Measurements from ENCODE around the gene SSU72. TPM values are rescaled to one million over a fixed set of nuclear protein-coding genes. Genes with fewer than 3 reads are reported as not detected.
"Not testable (repeated sequence)": the region's sequence is repeated elsewhere in the genome, so short reads cannot be mapped to it uniquely, and the experiment has no call there.

SSU72 gene
- polyA plus RNA-seq, 2 donors: 67.7 to 91.4 TPM

DNA sequence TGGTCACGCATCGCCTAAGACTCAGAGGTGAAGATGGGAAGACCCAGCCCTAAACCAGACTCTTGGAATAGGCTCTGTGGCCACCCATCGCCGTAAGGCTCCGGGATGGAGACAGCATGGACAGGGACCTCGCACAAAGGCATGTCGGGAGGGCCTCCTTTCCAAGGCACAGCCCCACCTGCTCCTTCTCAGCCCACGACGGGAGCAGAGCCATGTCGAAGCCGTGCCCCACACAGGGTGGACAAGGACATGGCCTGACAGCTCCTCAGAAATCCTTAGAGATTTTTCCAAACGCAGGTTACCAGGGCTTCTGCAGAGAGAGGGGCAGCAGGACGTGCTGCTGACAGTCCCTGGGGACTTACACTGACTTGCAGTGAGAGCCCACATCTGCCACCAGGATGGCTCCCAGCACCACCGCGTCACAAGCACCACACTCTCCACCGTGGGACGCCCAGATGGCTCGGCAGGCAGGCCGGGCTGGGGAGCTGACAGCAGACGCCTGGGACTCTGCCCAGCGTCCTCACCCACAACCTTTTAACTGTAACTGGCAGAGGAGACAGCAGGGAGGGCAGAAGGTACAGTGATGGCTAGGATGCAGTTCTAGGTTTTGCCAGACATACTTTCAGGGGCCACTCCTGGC lies 12.0 kb downstream of the SSU72 start:
- H3K4me1 ChIP-seq (ENCODE audit: control insufficient read depth in 2 of 2, insufficient read depth in 2 of 2, low read length in 1 of 2): peaks cover 5 to 6% of the 10 kb centered on the region in 2 donors
- no peak overlapping the region for H3K4me3 ChIP-seq (ENCODE audit: low read depth in 1 of 2, low read length in 2 of 2)
- 92 to 93% methylated on average over 21 of the region's 21 CpGs for WGBS, 2 donors
- no peak overlapping the region for H3K27ac ChIP-seq (ENCODE audit: low read depth in 2 of 2, low read length in 1 of 2)
- no peaks in the 10 kb centered on the region for H3K9me3 ChIP-seq (ENCODE audit: control insufficient read depth in 2 of 2, insufficient read depth in 1 of 2, low read depth in 1 of 2, low read length in 1 of 2)
- H3K36me3 ChIP-seq (ENCODE audit: control insufficient read depth in 2 of 2, insufficient read depth in 2 of 2, low read length in 1 of 2): peaks cover 15 to 27% of the 10 kb centered on the region in 2 donors
- H3K27me3 ChIP-seq (ENCODE audit: control insufficient read depth in 1 of 2, insufficient read depth in 2 of 2, low read length in 2 of 2): no peaks in the 10 kb centered on the region

DNA sequence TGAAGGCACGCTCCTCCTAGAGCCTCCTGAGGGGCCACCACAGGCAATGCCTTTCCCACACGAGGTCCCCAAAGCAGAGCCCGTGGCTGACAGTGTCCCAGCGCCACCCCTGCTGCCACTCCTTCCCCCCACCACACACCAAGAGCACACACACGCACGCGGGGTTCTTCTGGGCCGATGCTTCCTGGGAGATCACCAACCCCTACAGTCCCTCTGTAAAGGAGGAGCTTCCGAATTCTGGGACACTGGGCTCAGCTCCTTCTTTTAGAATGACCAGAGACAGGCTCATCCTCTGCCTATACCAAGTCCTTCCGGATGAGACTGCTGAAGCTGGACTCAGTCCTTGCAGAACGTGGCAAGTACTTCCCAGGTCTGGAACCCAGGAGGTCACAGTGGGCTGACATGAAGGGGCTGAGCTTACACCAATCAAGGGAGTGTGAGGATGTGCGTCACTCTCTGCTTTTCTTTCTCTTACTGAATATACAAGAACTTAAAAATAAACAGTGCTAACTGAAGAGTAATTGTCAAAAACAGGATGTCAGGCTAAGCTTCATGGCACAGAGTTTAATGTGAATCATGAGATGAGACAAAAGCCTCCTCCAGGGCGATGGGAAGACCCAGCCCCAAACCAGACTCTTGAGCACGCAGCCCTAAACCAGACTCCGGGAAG lies 12.7 kb downstream of the SSU72 start:
- Histone ChIP-seq H3K4me3 (ENCODE audit: low read depth in 1 of 2, low read length in 2 of 2) (no peak overlapping the region), H3K9me3 (ENCODE audit: control insufficient read depth in 2 of 2, insufficient read depth in 1 of 2, low read depth in 1 of 2, low read length in 1 of 2) (no peaks in the 10 kb centered on the region), H3K4me1 (ENCODE audit: control insufficient read depth in 2 of 2, insufficient read depth in 2 of 2, low read length in 1 of 2) (peaks cover 0 to 2% of the 10 kb centered on the region in 2 donors), H3K27ac (ENCODE audit: low read depth in 2 of 2, low read length in 1 of 2) (no peak overlapping the region), H3K36me3 (ENCODE audit: control insufficient read depth in 2 of 2, insufficient read depth in 2 of 2, low read length in 1 of 2) (peaks cover 15 to 25% of the 10 kb centered on the region in 2 donors), H3K27me3 (ENCODE audit: control insufficient read depth in 1 of 2, insufficient read depth in 2 of 2, low read length in 2 of 2) (no peaks in the 10 kb centered on the region)
- WGBS, 2 donors: 87 to 92% methylated on average over 15 of the region's 15 CpGs

DNA sequence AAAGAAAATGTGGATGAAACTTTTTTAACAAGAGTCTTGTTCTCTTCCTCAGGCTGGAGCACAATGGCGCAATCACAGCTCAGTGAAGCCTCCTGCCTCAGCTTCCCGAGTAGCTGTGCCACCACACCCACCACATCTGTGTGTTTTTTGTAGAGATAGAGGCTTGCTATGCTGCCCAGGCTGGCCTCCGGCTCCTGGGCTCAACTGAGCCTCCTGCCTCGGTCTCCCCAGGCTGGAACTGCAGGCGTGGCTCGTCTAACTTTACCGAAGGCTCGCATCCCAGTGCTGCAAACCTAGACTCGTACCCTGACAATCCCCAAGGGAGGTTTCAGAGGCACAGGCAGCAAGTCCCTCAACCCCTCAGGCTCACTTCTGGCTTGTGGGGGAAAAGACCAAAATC lies 14.5 kb downstream of the SSU72 start:
- Histone ChIP-seq H3K4me1 (ENCODE audit: control insufficient read depth in 2 of 2, insufficient read depth in 2 of 2, low read length in 1 of 2) (peaks cover 0 to 5% of the 10 kb centered on the region in 2 donors), H3K4me3 (ENCODE audit: low read depth in 1 of 2, low read length in 2 of 2) (no peak overlapping the region), H3K36me3 (ENCODE audit: control insufficient read depth in 2 of 2, insufficient read depth in 2 of 2, low read length in 1 of 2) (peaks cover 15 to 24% of the 10 kb centered on the region in 2 donors), H3K27me3 (ENCODE audit: control insufficient read depth in 1 of 2, insufficient read depth in 2 of 2, low read length in 2 of 2) (no peaks in the 10 kb centered on the region), H3K27ac (ENCODE audit: low read depth in 2 of 2, low read length in 1 of 2) (peak overlapping the region in 1 of 2 donors; percentile 79), H3K9me3 (ENCODE audit: control insufficient read depth in 2 of 2, insufficient read depth in 1 of 2, low read depth in 1 of 2, low read length in 1 of 2) (no peaks in the 10 kb centered on the region)
- 88 to 91% methylated on average over 9 of the region's 9 CpGs for WGBS, 2 donors

DNA sequence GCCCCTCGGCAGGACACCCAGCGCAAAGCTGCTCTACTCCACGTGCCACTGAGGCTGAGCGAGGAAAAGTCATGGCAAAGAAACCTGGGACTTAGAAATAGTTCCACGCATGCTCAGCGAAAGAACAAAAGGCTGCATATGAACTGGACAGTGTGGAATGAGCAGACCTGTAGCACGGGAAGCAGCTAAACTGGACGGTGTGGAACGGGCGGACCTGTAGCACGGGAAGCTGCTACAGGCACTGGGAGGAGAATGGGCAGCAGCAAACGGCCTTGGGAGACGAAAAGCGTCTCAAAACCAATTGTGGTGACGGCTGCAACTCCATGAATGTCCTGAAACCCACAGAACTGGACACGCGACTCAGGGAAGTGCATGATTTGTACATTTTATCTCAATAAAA lies 15.6 kb downstream of the SSU72 start:
- 71 to 76% methylated on average over 17 of the region's 17 CpGs for WGBS, 2 donors
- H3K4me3 ChIP-seq (ENCODE audit: low read depth in 1 of 2, low read length in 2 of 2): no peak overlapping the region
- H3K4me1 ChIP-seq (ENCODE audit: control insufficient read depth in 2 of 2, insufficient read depth in 2 of 2, low read length in 1 of 2): peaks cover 0 to 14% of the 10 kb centered on the region in 2 donors
- peaks cover 9 to 20% of the 10 kb centered on the region in 2 donors for H3K36me3 ChIP-seq (ENCODE audit: control insufficient read depth in 2 of 2, insufficient read depth in 2 of 2, low read length in 1 of 2)
- H3K27me3 ChIP-seq (ENCODE audit: control insufficient read depth in 1 of 2, insufficient read depth in 2 of 2, low read length in 2 of 2): no peaks in the 10 kb centered on the region
- no peaks in the 10 kb centered on the region for H3K9me3 ChIP-seq (ENCODE audit: control insufficient read depth in 2 of 2, insufficient read depth in 1 of 2, low read depth in 1 of 2, low read length in 1 of 2)
- peak overlapping the region; percentile 55 to 79 for H3K27ac ChIP-seq (ENCODE audit: low read depth in 2 of 2, low read length in 1 of 2)

DNA sequence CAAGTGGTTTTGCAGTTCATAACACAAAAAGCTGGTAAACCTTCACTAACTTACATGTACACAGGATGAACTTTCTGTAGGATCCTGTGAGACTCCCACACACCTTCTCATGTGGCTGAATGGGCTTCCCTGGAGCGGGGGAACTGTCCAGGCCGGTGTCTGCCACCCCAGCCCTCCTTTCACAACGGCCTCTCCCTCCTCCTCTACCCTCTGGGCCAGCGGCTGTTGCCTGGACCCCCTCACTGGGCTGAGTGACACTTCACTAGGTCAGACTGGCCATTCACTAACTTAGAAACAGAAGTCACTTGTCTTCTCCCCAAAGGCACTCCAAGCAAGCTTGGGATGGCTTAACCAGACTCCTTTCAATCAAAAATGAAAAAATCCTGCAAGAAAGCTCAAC lies 16.1 kb downstream of the SSU72 start:
- no peak overlapping the region for H3K4me3 ChIP-seq (ENCODE audit: low read depth in 1 of 2, low read length in 2 of 2)
- H3K9me3 ChIP-seq (ENCODE audit: control insufficient read depth in 2 of 2, insufficient read depth in 1 of 2, low read depth in 1 of 2, low read length in 1 of 2): no peaks in the 10 kb centered on the region
- WGBS, 2 donors: 68 to 74% methylated on average over 4 of the region's 4 CpGs
- H3K27ac ChIP-seq (ENCODE audit: low read depth in 2 of 2, low read length in 1 of 2): peak overlapping the region; percentile 55 to 79
- no peaks in the 10 kb centered on the region for H3K27me3 ChIP-seq (ENCODE audit: control insufficient read depth in 1 of 2, insufficient read depth in 2 of 2, low read length in 2 of 2)
- H3K36me3 ChIP-seq (ENCODE audit: control insufficient read depth in 2 of 2, insufficient read depth in 2 of 2, low read length in 1 of 2): peaks cover 7 to 20% of the 10 kb centered on the region in 2 donors
- H3K4me1 ChIP-seq (ENCODE audit: control insufficient read depth in 2 of 2, insufficient read depth in 2 of 2, low read length in 1 of 2): peaks cover 0 to 14% of the 10 kb centered on the region in 2 donors

DNA sequence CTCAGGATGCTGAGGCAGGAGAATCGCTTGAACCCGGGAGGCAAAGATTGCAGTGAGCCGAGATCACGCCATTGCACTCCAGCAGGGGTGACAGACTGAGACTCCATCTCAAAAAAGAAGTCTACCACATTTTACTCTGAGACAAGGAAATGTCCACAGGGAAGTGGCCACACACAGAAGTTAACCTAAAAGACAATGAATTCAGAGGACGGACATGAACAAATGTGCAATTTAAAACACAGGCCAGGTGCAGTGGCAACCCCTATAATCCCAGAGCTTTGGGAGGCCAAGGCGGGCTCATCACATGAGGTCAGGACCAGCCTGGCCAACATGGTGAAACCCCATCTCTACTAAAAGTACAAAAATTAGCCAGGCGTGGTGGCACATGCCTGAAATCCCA lies 17.0 kb downstream of the SSU72 start:
- 93 to 98% methylated on average over 7 of the region's 7 CpGs for WGBS, 2 donors
- peaks cover 0 to 14% of the 10 kb centered on the region in 2 donors for H3K4me1 ChIP-seq (ENCODE audit: control insufficient read depth in 2 of 2, insufficient read depth in 2 of 2, low read length in 1 of 2)
- peaks cover 5 to 18% of the 10 kb centered on the region in 2 donors for H3K36me3 ChIP-seq (ENCODE audit: control insufficient read depth in 2 of 2, insufficient read depth in 2 of 2, low read length in 1 of 2)
- not testable (repeated sequence) for H3K4me3 ChIP-seq (ENCODE audit: low read depth in 1 of 2, low read length in 2 of 2); H3K27me3 ChIP-seq (ENCODE audit: control insufficient read depth in 1 of 2, insufficient read depth in 2 of 2, low read length in 2 of 2); H3K27ac ChIP-seq (ENCODE audit: low read depth in 2 of 2, low read length in 1 of 2); H3K9me3 ChIP-seq (ENCODE audit: control insufficient read depth in 2 of 2, insufficient read depth in 1 of 2, low read depth in 1 of 2, low read length in 1 of 2)

DNA sequence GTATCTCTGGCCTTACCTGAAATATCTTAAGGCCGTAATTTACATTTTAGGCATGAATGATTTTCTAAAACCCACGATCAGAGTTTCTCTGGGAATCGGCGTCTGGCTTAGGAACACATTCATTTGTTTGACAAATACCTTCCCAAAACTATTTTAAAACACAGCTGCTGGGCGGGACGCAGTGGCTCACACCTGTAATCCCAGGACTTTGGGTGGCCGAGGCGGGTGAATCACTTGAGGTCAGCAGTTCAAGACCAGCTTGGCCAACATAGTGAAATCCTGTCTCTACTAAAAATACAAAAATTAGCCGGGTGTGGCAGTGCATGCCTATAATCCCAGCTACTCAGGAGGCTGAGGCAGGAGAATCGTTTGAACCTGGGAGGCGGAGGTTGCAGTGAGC lies 17.7 kb downstream of the SSU72 start:
- not testable (repeated sequence) for H3K27me3 ChIP-seq (ENCODE audit: control insufficient read depth in 1 of 2, insufficient read depth in 2 of 2, low read length in 2 of 2); H3K4me3 ChIP-seq (ENCODE audit: low read depth in 1 of 2, low read length in 2 of 2); H3K9me3 ChIP-seq (ENCODE audit: control insufficient read depth in 2 of 2, insufficient read depth in 1 of 2, low read depth in 1 of 2, low read length in 1 of 2)
- H3K27ac ChIP-seq (ENCODE audit: low read depth in 2 of 2, low read length in 1 of 2): peak overlapping the region; percentile 27 to 72
- H3K4me1 ChIP-seq (ENCODE audit: control insufficient read depth in 2 of 2, insufficient read depth in 2 of 2, low read length in 1 of 2): peaks cover 0 to 14% of the 10 kb centered on the region in 2 donors
- H3K36me3 ChIP-seq (ENCODE audit: control insufficient read depth in 2 of 2, insufficient read depth in 2 of 2, low read length in 1 of 2): peaks cover 0 to 14% of the 10 kb centered on the region in 2 donors
- WGBS, 2 donors: 76 to 79% methylated on average over 11 of the region's 11 CpGs

DNA sequence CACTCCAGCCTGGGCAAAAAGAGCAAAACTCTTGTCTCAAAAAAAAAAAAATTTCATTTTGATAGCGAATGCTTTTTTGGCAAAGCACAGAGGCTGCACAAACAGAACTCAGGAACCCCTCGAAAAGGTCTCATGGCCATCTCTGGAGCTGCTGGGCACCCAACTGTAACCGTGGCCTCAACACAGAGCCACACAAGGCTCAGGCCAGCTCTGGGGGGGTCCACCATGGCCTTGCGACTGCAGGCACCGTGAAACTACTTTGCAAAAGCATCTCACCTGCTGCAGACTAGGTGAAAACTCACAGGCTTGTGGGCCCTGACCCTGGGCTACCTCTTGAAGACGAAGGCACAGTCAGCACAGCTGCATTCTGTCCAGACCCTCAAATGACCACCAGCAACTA lies 18.2 kb downstream of the SSU72 start:
- 86 to 89% methylated on average over 6 of the region's 6 CpGs for WGBS, 2 donors
- Histone ChIP-seq H3K27ac (ENCODE audit: low read depth in 2 of 2, low read length in 1 of 2) (peak overlapping the region; percentile 27 to 72), H3K27me3 (ENCODE audit: control insufficient read depth in 1 of 2, insufficient read depth in 2 of 2, low read length in 2 of 2) (no peaks in the 10 kb centered on the region), H3K4me1 (ENCODE audit: control insufficient read depth in 2 of 2, insufficient read depth in 2 of 2, low read length in 1 of 2) (peaks cover 0 to 14% of the 10 kb centered on the region in 2 donors), H3K9me3 (ENCODE audit: control insufficient read depth in 2 of 2, insufficient read depth in 1 of 2, low read depth in 1 of 2, low read length in 1 of 2) (no peaks in the 10 kb centered on the region), H3K36me3 (ENCODE audit: control insufficient read depth in 2 of 2, insufficient read depth in 2 of 2, low read length in 1 of 2) (peaks cover 0 to 10% of the 10 kb centered on the region in 2 donors), H3K4me3 (ENCODE audit: low read depth in 1 of 2, low read length in 2 of 2) (no peak overlapping the region)

DNA sequence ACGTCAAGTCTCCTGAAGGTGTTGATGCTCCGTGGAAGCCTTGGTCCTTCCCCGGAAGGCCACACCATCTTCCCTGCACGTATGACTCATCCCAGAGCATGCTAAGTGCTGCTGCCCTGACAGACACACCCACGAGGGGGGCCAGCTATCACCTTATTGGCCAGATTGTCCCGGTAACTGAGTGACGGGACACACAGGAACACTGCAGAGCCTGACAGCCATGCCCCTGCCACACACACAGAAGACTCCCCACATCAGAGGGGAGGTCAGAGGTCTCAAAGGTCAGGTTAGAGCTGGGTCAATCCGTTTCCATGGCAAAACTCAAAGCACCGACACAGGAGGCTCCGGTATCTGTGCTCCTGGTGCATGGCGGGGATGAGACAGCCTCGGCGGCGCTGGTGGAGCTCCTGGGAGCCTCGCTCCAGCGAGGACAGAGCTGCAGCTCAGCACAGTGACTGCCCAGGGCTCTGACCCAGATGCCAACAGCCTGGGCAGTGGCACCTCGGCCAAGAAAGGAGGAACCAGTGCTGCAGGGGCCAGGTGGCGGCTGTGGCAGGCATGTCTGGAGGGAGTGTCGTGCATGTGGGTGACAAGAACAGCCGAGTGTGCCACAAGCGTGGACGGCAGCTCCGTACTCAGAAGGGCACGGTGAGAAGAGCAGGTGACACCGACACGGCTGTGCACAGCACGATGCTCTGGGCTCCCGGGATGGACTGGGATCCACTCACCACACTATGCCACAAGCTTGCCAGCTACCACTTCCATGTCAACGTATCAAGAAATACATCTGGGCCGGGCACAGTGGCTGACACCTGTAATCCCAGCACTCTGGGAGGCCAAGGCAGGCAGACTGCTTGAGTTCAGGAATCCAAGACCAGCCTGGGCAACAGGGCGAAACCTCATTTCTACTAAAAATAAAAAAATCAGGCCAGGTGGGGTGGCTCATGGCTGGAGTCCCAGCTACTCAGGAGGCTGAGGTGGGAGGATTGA lies 19.4 kb downstream of the SSU72 start:
- Histone ChIP-seq H3K36me3 (ENCODE audit: control insufficient read depth in 2 of 2, insufficient read depth in 2 of 2, low read length in 1 of 2) (peaks cover 0 to 7% of the 10 kb centered on the region in 2 donors), H3K4me1 (ENCODE audit: control insufficient read depth in 2 of 2, insufficient read depth in 2 of 2, low read length in 1 of 2) (peaks cover 0 to 14% of the 10 kb centered on the region in 2 donors), H3K27ac (ENCODE audit: low read depth in 2 of 2, low read length in 1 of 2) (peak overlapping the region; percentile 14 to 81), H3K27me3 (ENCODE audit: control insufficient read depth in 1 of 2, insufficient read depth in 2 of 2, low read length in 2 of 2) (no peaks in the 10 kb centered on the region), H3K4me3 (ENCODE audit: low read depth in 1 of 2, low read length in 2 of 2) (no peak overlapping the region), H3K9me3 (ENCODE audit: control insufficient read depth in 2 of 2, insufficient read depth in 1 of 2, low read depth in 1 of 2, low read length in 1 of 2) (no peaks in the 10 kb centered on the region)
- 66 to 73% methylated on average over 31 of the region's 31 CpGs for WGBS, 2 donors

All from esophagus (tissue), 2 donors.